HEK293T (cell line): ENCODE data around the gene RDH14.

Source experiments
- CTCF ChIA-PET: fragments of 350-600 bp; formaldehyde crosslinking; extraction: SDS; loops from one replicate; lab custom pipeline; 2021; ENCODE audit warnings: antibody characterized with exemption, inconsistent platforms; lab: Yijun Ruan, JAX
- POLR2A ChIA-PET: fragments of 350-600 bp; formaldehyde crosslinking; extraction: SDS; loops from one replicate; lab custom pipeline; 2020; ENCODE audit warnings: antibody characterized with exemption, inconsistent platforms; lab: Yijun Ruan, JAX
- DNase-seq: peaks from one replicate; pipeline ENCODE4 v3.0.0; 2012; ENCODE audit warnings: mixed read lengths; ENCODE audit errors: extremely low spot score
- ARNT ChIP-seq: fragments of 450-650 bp; IDR thresholded peaks from 2 replicates; pipeline ENCODE4 v1.6.1; 2017; ENCODE audit warnings: mild to moderate bottlenecking
- BHLHE40 ChIP-seq: fragments of 450-650 bp; IDR thresholded peaks from 2 replicates; pipeline ENCODE4 v1.6.1; 2016; ENCODE audit warnings: mild to moderate bottlenecking, moderate library complexity, borderline replicate concordance
- CTBP1 ChIP-seq: fragments of 450-650 bp; IDR thresholded peaks from 2 replicates; pipeline ENCODE4 v1.6.1; 2016; ENCODE audit warnings: borderline replicate concordance
- ELF4 ChIP-seq: fragments of 450-650 bp; IDR thresholded peaks from 2 replicates; pipeline ENCODE4 v1.6.1; 2017; ENCODE audit warnings: antibody characterized with exemption
- FOXA1 ChIP-seq: fragments of 450-650 bp; IDR thresholded peaks from 2 replicates; pipeline ENCODE4 v1.6.1; 2016; ENCODE audit warnings: mild to moderate bottlenecking
- FOXK2 ChIP-seq: fragments of 450-650 bp; IDR thresholded peaks from 2 replicates; pipeline ENCODE4 v1.6.1; 2016; ENCODE audit warnings: mild to moderate bottlenecking
- FOXM1 ChIP-seq: fragments of 450-650 bp; IDR thresholded peaks from 2 replicates; pipeline ENCODE4 v1.6.1; 2017; ENCODE audit warnings: mild to moderate bottlenecking, borderline replicate concordance
- HDGF ChIP-seq: fragments of 450-650 bp; IDR thresholded peaks from 2 replicates; pipeline ENCODE4 v1.6.1; 2017; ENCODE audit warnings: antibody characterized with exemption, borderline replicate concordance
- L3MBTL2 ChIP-seq: fragments of 450-650 bp; conservative IDR thresholded peaks from 2 replicates; pipeline ENCODE4 v1.6.1; 2016; ENCODE audit warnings: mild to moderate bottlenecking
- LEF1 ChIP-seq: fragments of 450-650 bp; IDR thresholded peaks from 2 replicates; pipeline ENCODE4 v1.6.1; 2017; ENCODE audit warnings: mild to moderate bottlenecking, borderline replicate concordance
- NFRKB ChIP-seq: fragments of 450-650 bp; IDR thresholded peaks from 2 replicates; pipeline ENCODE4 v1.6.1; 2016; ENCODE audit warnings: mild to moderate bottlenecking, moderate library complexity
- SP1 ChIP-seq: fragments of 450-650 bp; IDR thresholded peaks from 2 replicates; pipeline ENCODE4 v1.6.1; 2017
- SUZ12 ChIP-seq: fragments of 450-650 bp; IDR thresholded peaks from 2 replicates; pipeline ENCODE4 v1.6.1; 2016; ENCODE audit warnings: mild to moderate bottlenecking
- TARDBP ChIP-seq: fragments of 450-650 bp; IDR thresholded peaks from 2 replicates; pipeline ENCODE4 v1.6.1; 2016
- ZNF384 ChIP-seq: fragments of 450-650 bp; IDR thresholded peaks from 2 replicates; pipeline ENCODE4 v1.6.1; 2016
- TF ChIP-seq, protein P1 (sequence below): fragments of 450-650 bp; IDR thresholded peaks from 2 replicates; pipeline ENCODE4 v1.6.1; 2016

The RDH14 gene

DNA sequence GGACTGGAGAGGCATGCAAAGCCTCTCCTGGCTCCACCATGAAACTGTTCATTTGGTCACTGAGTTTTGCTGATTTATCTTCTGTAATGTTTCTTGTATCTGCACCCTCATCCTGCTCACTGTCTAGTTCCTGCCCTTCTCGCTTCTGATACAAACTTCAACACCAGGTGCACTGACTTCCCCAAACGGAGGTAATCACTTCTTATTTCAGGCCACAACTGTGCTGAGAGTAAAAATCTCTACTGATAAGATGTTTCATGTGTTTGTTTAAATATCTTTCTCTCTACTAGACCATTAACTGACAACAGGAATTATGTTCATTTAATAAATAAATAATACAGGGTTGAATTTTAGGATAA, 39.8 kb upstream of the RDH14 start:
- CTCF ChIA-PET = no interaction called here
- TF ChIP-seq ARNT = no peak
- no peak for TF ChIP-seq HDGF
- DNase-seq = no peak
- POLR2A ChIA-PET = no interaction called here

DNA sequence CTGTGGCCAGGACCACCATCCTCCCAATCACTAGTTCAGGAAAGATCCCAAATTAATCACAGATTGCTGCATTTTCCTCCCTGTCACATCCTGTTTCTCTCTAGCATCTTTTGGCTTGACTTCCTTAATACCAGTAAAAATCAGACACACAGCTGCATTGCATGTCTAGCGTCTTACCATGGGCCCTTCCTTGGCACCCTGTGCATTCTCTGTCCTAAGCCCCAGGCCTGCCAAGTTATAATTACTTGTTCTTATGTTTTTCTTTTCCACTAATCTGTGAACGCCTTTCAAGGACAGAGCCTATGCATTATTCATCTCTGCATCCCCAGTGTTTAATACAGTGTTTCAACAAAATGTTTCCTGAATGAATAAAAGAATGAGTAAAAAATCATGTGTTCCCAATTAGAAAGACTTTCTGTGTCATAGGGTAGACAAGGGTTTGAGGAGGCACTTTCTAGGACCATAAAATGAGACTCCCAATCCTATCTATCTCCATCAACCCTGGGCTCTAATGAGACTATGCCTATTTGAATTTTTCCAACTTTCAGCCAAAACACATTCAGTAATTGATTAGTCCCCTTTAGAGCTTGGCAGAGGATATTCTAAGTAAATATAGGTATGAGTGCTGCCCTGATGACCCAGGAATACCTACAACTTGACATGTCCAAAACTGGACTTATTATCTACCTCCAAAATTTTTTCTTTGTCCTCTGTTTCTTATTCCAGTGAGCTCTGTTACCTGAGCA, 39.2 kb upstream of the RDH14 start:
- ChIA-PET CTCF (no interaction called here), POLR2A (no interaction called here)
- no peak for DNase-seq
- TF ChIP-seq FOXA1 = no peak
- no peak for TF ChIP-seq SP1
- TF ChIP-seq, protein P1, sequence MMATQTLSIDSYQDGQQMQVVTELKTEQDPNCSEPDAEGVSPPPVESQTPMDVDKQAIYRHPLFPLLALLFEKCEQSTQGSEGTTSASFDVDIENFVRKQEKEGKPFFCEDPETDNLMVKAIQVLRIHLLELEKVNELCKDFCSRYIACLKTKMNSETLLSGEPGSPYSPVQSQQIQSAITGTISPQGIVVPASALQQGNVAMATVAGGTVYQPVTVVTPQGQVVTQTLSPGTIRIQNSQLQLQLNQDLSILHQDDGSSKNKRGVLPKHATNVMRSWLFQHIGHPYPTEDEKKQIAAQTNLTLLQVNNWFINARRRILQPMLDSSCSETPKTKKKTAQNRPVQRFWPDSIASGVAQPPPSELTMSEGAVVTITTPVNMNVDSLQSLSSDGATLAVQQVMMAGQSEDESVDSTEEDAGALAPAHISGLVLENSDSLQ = no peak
- no peak for TF ChIP-seq TARDBP
- TF ChIP-seq FOXM1 = no peak
- TF ChIP-seq SUZ12 = no peak
- no peak for TF ChIP-seq FOXK2
- TF ChIP-seq BHLHE40 = no peak
- no peak for TF ChIP-seq HDGF
- TF ChIP-seq ARNT = no peak
- TF ChIP-seq NFRKB = no peak
- no peak for TF ChIP-seq L3MBTL2
- TF ChIP-seq LEF1 = no peak
- no peak for TF ChIP-seq ELF4

DNA sequence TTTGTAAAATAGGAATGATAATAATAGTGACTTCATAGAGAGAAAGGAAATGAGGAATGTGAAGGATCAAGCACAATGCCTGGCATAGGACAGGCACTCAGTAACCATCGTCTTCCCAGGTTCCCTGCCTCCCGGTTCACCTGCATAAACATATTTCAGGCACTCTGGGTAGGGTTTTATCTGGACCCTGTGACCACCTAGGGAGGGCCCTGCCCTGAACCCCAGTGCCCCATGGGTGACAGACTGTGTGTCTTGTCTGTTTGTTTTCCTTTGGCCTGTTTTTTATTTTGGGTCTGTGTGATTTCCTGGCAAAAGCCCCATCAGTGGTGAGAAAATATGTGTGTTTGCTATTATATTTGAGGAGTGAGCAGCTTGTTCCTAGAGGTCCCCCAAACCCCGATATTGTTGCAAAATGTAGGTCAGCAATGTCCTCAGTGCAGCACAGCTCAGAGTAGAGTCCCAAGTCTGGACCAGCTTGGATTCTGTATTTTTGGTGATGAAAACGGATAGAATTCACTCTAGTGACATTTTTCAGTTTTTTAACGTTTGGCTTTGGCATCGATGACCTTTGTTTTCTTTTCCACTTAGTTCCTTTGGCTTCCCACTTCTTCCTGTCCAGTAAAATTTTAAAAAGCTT, 38.5 kb upstream of the RDH14 start:
- CTCF ChIA-PET = no interaction called here

DNA sequence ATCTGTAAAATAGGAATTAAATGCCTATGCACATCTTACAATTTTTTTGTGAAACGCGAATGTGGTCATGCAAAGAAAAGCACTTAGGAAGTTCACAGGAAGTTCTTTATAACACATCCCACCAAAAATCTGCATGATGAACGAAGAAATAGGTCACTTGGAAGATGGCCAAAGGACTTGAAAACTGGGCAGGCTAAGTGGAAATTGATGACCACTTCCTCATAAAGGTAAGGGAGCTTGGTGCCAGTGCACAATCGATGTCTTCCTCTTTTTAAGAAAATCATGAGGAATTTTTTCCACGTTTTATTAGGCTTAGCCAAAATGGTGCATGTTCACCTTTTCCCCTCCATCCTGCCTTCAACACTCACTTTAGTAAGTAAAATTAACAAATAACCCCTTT, 37.2 kb upstream of the RDH14 start:
- no peak for TF ChIP-seq ELF4
- CTCF ChIA-PET = no interaction called here
- no peak for DNase-seq
- POLR2A ChIA-PET = no interaction called here

More for the DNA sequence above, 38.5 kb upstream of the RDH14 start:
- DNase-seq = no peak
- TF ChIP-seq CTBP1 = no peak
- no peak for TF ChIP-seq TARDBP
- TF ChIP-seq BHLHE40 = no peak
- TF ChIP-seq SP1 = no peak
- TF ChIP-seq ZNF384 = no peak
- no peak for TF ChIP-seq SUZ12
- no peak for TF ChIP-seq NFRKB
- no peak for TF ChIP-seq L3MBTL2
- no peak for TF ChIP-seq FOXK2
- TF ChIP-seq FOXM1 = no peak
- no peak for TF ChIP-seq ARNT
- TF ChIP-seq FOXA1 = no peak
- TF ChIP-seq, protein P1 = no peak
- TF ChIP-seq HDGF = no peak
- TF ChIP-seq ELF4 = no peak
- no peak for TF ChIP-seq LEF1
- POLR2A ChIA-PET = no interaction called here

DNA sequence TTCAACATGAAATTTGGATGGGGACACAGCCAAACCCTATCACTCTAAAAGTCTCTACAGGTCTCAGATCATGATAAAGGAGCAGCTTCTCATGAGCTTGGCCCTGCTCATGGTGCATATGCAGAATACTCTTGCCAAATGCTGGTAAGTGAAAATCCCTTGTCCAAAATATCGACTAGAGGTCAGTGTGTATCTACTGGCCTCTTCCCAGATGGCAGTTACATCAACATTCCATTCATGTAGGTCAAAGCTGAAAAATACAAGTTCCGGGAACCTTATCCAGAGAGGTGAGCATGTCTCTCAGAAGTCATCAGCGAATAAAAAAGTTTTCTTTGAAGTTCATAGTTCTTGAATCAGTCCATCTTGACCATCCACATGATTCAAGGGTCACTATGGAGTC, 36.5 kb upstream of the RDH14 start:
- CTCF ChIA-PET = no interaction called here
- no peak for DNase-seq
- POLR2A ChIA-PET = no interaction called here
- no peak for TF ChIP-seq SP1
- TF ChIP-seq FOXM1 = no peak
- no peak for TF ChIP-seq FOXK2
- TF ChIP-seq NFRKB = no peak
- no peak for TF ChIP-seq BHLHE40

DNA sequence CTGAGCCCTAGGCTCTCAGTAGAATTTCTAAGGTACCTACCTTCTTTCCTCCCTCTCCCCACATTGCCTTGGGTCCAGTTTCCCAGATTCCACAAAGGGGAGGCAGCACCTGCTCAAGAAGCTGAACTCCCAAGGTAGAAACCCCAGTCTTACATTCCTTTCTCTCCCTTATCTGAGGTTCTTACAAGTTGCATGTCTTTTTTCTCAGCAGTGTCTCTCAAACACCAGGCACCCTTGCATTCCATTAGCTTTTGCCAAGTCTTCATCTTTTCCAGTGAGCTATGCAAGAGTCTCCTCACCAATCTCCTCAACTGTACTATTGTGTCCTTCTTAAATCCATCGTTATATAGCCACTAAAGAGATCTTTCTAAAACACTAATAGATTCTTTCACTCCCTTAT, 33.0 kb upstream of the RDH14 start:
- DNase-seq = no peak
- TF ChIP-seq LEF1 (no peak), HDGF (no peak), SUZ12 (no peak), ELF4 (no peak), SP1 (no peak), TARDBP (no peak), NFRKB (no peak), FOXM1 (no peak), CTBP1 (no peak), ARNT (no peak), BHLHE40 (no peak), L3MBTL2 (no peak), FOXA1 (no peak), FOXK2 (no peak), ZNF384 (no peak)
- TF ChIP-seq, protein P1 = no peak
- CTCF ChIA-PET = interaction anchor here (0.5 kb wide), 1 partner anchor 1676 kb away, joined by 3 read pairs; no protein-coding TSS in a partner anchor
- POLR2A ChIA-PET = no interaction called here
